Suppressor macrophage (primary cell): ENCODE results near the gene PAWR.
A peak's percentile ranks its signal among the peaks of the same experiment; 100 is the strongest.
"Not testable (repeated sequence)": the region's sequence is repeated elsewhere in the genome, so short reads cannot be mapped to it uniquely, and the experiment has no call there.

Experiments
- DNase-seq, 4 experiments: peaks; one replicate each; pipeline ENCODE4 v3.0.0-alpha.2; 2020 to 2022

Gene PAWR

GRCh38 chr12:79686171-79686570 lies 4.6 kb downstream of the PAWR start:
- no peak for DNase-seq

GRCh38 chr12:79685068-79685467 lies 5.7 kb downstream of the PAWR start:
- no peak for DNase-seq

GRCh38 chr12:79684338-79684737 lies 6.4 kb downstream of the PAWR start:
- not testable (repeated sequence) for DNase-seq

- DNase-seq, result no peak
These were observed 8.2 kb downstream of the PAWR start for GRCh38 chr12:79682593-79682992.

GRCh38 chr12:79681008-79681590 lies 9.7 kb downstream of the PAWR start:
- peak in 1 of 4 experiments; percentile 6 for DNase-seq

- DNase-seq, result no peak
These were observed 10.7 kb downstream of the PAWR start for GRCh38 chr12:79680051-79680450.

GRCh38 chr12:79678306-79678705 lies 12.5 kb downstream of the PAWR start:
- no peak for DNase-seq

- no peak for DNase-seq
These were observed 13.1 kb downstream of the PAWR start for GRCh38 chr12:79677672-79678071.

- no peak for DNase-seq
These were observed 14.2 kb downstream of the PAWR start for GRCh38 chr12:79676579-79676978.

- DNase-seq, result no peak
These were observed 16.1 kb downstream of the PAWR start for GRCh38 chr12:79674629-79675028.

GRCh38 chr12:79673354-79673753 lies 17.4 kb downstream of the PAWR start:
- DNase-seq, result no peak

GRCh38 chr12:79668113-79668512 lies 22.7 kb downstream of the PAWR start:
- DNase-seq, result no peak

- no peak for DNase-seq
These were observed 25.4 kb downstream of the PAWR start for GRCh38 chr12:79665212-79665887.

GRCh38 chr12:79664518-79664917 lies 26.2 kb downstream of the PAWR start:
- DNase-seq, result no peak

GRCh38 chr12:79662046-79662811 lies 28.5 kb downstream of the PAWR start:
- DNase-seq, result peak in 2 of 4 experiments; percentile 2 to 6

GRCh38 chr12:79661629-79662028 lies 29.1 kb downstream of the PAWR start:
- DNase-seq, result no peak

GRCh38 chr12:79659961-79660431 lies 30.8 kb downstream of the PAWR start:
- DNase-seq, result no peak

- no peak for DNase-seq
These were observed 32.5 kb downstream of the PAWR start for GRCh38 chr12:79658221-79658620.

- no peak for DNase-seq
These were observed 33.6 kb downstream of the PAWR start for GRCh38 chr12:79657136-79657535.

- DNase-seq, result no peak
These were observed 35.7 kb downstream of the PAWR start for GRCh38 chr12:79655036-79655435.

- no peak for DNase-seq
These were observed 38.2 kb downstream of the PAWR start for GRCh38 chr12:79652521-79652920.

GRCh38 chr12:79650440-79650839 lies 40.3 kb downstream of the PAWR start:
- no peak for DNase-seq

- DNase-seq, result no peak
These were observed 41.9 kb downstream of the PAWR start for GRCh38 chr12:79648881-79649280.

- not testable (repeated sequence) for DNase-seq
These were observed 43.9 kb downstream of the PAWR start for GRCh38 chr12:79646843-79647242.
